ENCODE data around the gene GTF2A1L. TPM values are rescaled to one million over a fixed set of nuclear protein-coding genes. Genes with fewer than 3 reads are reported as not detected.
A peak's percentile ranks its signal among the peaks of the same experiment; 100 is the strongest.
"Not testable (repeated sequence)": the region's sequence is repeated elsewhere in the genome, so short reads cannot be mapped to it uniquely, and the experiment has no call there.

GTF2A1L gene
- total RNA-seq, 1 donor from 2014 or later = not detected

DNA sequence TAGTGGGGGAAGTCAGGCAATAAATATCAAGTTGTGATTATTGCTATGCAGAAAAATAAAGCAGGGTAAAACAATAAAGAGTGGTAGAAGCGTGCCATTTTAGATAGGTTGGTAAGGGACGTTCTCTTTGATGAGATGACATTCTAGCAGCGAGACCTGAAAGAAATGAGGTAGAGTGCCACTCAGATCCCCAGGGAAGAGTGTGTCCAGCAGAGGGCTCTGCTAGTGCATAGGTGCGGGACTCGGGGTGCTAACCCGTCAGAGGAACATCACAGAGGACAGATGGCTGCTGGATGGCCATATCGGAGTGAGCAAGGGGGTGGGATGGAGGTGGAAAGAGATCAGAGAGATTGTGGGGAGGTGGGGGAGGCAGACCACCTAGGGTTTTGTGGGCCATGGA is 16.3 kb upstream of the GTF2A1L start:
- ATAC-seq (ENCODE audit: poor library complexity) (peak; percentile 67), DNase-seq (no peak)
- intact Hi-C loops (cut with DNase I) = no loop called here

DNA sequence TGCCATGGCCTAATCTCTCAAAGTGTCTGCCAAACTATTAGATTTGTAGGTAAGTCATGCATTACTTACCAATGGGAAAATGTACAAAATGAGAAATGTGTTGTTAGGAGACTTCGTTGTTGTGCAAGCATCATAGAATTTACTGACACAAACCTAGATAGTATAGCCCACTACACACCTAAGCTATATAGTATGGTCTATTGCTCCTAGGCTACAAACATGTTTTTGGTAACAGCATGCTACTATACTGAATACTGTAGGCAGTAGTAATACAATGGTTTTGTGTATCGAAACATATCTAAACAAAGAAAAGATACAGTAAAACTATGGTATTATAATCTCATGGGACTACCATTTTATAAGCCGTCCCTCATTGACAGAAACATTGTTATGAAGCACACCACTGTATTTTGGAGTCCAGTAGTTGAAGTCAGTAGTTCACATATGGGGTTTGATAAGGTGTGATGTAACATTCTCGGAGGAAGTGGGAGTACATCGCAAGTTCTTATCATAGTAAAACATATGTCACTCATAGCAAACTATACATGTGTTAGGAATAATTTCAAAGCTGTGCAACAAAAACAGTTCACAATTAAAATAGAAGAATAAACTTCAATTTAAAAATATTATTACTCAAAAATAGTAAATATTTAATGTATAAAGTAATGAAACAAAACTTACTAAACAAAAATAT is 12.0 kb upstream of the GTF2A1L start:
- ATAC-seq (ENCODE audit: poor library complexity) (no peak), DNase-seq (no peak)
- intact Hi-C loops (cut with DNase I) = no loop called here

DNA sequence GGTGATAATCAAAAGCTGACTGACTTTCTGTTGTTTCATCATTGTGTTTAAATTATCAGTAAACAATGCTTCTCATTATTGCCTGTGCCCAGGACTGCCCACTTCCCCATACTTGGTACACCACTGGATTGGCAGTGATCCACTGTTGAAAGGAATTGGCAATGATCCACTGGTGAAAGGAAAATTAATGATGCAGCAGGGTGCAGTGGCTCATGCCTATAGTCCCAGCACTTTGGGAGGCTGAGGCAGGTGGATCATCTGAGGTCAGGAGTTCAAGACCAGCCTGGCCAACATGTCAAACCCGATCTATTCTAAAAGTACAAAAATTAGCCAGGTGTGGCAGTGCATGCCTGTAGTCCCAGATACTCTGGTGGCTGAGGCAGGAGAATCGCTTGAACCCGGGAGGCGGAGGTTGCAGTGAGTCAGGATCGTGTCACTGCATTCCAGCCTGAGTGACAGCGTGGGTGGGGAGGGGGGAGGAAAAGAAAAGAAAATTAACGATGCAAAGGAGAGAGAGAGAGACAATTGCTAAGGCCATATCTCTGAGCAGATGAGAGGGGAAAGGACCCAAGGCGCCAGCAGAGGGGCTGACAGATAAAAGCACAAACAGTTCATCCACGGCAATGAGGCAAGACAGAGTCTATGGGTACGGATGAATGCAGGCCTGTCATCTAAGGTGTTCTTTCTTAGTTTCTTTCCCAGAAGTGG is 10.2 kb upstream of the GTF2A1L start:
- intact Hi-C loops (cut with DNase I) = no loop called here

DNA sequence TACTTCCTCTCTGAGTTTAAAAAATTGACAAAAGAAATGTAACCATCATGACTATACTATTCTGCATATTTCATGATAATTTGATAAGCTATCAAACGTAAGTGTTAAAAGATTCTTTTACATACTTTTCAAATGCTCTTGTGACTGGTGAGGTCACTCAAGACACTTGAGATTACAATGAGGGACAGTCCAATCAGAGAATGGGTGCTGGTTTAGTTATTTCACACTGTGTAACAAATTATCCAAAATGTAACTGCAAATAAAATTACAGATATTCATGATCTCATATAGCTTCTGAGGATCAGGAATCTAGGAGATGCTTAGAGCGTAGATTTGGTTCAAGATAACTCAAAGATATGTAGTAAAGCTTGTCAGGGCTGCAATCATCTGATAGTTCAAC is 4.4 kb upstream of the GTF2A1L start:
- ATAC-seq (ENCODE audit: poor library complexity) = no peak
- intact Hi-C loops (cut with DNase I) = no loop called here
- no peak for DNase-seq

More for the DNA sequence above, 10.2 kb upstream of the GTF2A1L start:
- ATAC-seq (ENCODE audit: poor library complexity) (no peak), DNase-seq (no peak)

DNA sequence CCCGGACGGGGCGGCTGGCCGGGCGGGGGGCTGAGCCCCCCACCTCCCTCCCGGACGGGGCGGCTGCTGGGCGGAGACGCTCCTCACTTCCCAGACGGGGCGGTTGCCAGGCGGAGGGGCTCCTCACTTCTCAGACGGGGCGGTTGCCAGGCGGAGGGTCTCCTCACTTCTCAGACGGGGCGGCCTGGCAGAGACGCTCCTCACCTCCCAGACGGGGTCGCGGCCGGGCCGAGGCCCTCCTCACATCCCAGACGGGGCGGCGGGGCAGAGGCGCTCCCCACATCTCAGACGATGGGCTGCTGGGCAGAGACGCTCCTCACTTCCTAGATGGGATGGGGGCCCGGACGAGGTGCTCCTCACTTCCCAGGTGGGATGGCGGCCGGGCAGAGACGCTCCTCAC is 3.1 kb upstream of the GTF2A1L start:
- ATAC-seq (ENCODE audit: poor library complexity); intact Hi-C loops (cut with DNase I); DNase-seq: not testable (repeated sequence)

DNA sequence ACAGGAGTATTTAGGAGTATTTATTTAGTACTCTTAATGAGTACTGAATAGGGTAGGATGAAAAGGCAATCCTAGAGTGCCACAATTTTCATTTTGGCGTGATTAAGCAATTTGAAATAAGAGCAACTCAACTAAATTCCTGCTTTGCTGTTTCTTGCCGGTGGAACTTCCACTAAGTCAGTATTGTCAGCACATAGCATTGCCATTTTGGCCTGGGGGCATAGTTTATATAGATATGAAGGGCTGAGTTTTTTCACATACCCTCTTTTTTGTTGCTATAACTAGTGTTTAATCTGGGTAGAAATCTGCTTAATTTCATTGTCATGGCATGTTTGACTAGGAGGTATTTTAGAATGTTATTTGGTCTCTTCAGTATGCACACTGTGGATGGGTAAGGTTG is 1.9 kb downstream of the GTF2A1L start:
- no peak for ATAC-seq (ENCODE audit: poor library complexity)
- no peak for DNase-seq
- intact Hi-C loops (cut with DNase I) = no loop called here

DNA sequence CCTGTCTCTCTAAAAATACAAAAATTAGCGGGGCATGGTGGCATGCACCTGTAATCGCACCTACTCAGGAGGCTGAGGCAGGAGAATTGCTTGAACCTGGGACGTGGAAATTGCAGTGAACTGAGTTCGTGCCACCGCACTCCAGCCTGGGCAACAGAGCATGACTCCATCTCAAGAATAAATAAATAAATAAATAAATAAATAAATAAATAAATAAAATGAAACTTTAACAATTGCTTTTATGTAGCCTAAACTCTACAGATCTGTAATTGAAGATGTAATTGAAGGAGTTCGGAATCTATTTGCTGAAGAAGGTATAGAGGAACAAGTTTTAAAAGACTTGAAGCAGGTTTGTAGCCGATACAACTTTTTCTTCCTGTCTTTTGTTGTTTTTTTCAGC is 2.9 kb downstream of the GTF2A1L start:
- ATAC-seq (ENCODE audit: poor library complexity) (no peak), DNase-seq (no peak)
- intact Hi-C loops (cut with DNase I) = no loop called here

DNA sequence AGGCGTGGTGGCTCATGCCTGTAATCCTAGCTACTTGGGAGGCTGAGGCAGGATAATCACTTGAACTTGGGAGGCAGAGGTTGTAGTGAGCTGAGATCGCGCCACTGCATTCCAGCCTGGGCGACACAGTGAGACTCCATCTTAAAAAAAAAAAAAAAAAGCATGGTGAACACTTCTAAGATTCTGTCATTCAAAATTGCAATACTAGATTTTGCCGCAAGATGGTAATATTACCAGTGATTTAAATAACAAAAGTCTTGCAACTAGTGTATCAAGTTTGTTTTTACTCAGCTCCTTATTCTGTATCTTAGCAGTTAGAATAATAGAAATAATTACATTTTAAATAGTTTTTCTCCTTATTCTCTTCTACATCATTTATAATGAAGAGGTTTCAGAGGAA is 5.0 kb downstream of the GTF2A1L start:
- DNase-seq; ATAC-seq (ENCODE audit: poor library complexity); intact Hi-C loops (cut with DNase I): not testable (repeated sequence)

DNA sequence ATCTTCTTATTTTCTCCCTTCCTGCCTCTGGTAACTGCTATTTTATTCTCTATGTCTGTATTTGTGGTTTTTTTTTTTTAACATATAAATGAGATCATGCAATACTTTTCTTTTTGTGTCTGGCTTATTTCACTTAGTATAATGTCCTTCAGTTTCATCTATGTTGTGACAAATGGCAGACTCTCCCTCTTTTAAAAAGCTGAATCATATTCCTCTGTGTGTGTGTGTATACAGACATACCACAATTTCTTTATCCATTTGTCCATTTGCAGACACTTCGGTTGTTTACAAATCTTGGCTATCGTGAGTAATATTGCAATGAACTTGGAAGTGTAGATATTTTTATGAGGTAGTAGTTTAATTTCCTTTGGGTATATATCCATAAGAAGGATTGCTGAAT is 7.0 kb downstream of the GTF2A1L start:
- no peak for DNase-seq
- intact Hi-C loops (cut with DNase I) = no loop called here

DNA sequence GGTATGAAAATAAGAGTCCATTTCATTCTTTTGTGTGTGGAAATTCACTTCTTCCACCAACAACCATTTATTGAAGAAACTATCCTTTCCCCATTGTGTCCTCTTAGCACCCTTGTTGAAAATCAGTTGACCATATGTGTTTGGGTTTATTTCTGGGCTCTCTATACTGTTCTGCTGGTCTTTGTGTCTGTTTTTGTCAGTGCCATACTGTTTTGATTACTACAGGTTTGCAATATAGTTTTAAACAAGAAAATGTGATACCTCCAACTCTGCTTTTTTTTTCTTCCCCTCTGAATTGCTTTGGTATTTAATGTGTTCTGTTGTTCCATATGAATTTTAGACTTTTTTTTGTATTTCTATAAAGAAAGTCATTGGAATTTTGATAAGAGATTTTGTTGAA is 8.4 kb downstream of the GTF2A1L start:
- DNase-seq (no peak), ATAC-seq (ENCODE audit: poor library complexity) (no peak)
- intact Hi-C loops (cut with DNase I) = no loop called here

More for the DNA sequence above, 7.0 kb downstream of the GTF2A1L start:
- no peak for ATAC-seq (ENCODE audit: poor library complexity)

DNA sequence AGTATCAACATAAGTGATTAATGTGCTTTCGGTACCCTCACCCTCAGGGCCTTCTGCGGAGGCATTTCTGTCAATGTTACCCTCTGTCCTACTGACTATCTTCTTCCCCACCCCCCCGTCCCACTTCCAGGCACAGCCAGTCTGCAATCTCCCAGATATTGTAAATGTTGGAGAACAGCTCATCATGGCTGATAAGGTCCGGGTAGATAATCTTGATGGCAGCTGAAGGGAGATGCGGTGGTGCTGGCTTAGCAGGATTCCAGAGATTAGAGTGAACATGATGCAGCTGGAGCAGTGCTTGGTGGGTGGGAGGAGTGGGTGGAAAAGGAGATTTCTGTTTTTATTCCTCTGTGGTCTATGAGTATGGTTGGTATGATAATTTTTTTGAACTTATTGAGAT is 15.5 kb downstream of the GTF2A1L start:
- DNase-seq (no peak), ATAC-seq (ENCODE audit: poor library complexity) (no peak)
- intact Hi-C loops (cut with DNase I) = no loop called here

DNA sequence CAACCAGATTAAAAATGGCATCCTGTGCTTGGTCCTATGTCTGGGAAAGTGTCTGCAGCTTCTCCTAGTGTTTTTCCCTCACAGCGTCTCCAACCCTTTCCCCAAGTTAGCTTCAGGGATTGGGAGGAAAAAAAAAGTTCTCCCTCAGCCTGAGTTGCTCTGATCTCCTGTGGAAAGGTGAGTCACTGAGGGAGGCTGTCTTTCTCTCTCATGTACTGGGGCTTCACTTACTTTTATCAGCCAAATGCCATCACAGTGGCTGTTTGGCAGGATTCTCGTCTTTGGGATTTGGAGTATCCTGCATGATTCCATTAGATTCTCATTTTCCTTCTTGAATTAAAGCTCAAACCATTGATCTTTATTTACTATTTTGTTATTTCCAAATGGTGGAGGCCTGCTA is 18.1 kb downstream of the GTF2A1L start:
- no peak for DNase-seq
- intact Hi-C loops (cut with DNase I) = no loop called here
- ATAC-seq (ENCODE audit: poor library complexity) = no peak

DNA sequence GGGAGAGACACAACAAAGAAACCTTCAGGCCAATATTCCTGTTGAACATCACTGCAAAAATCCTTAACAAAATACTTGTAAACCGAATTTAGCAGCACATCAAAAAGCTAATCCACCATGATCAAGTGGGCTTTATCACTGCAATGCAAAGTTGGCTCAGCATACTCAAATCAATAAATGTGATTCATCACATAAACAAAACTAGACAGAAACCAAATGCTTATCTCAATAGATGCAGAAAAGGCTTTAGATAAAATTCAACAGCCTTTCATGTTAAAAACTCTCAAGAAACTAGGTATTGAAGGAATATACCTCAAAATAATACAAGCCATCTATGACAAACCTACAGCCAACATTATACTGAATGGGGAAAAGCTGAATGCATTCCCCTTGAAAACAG is 20.6 kb downstream of the GTF2A1L start:
- DNase-seq (no peak), ATAC-seq (ENCODE audit: poor library complexity) (no peak)
- intact Hi-C loops (cut with DNase I) = no loop called here

DNA sequence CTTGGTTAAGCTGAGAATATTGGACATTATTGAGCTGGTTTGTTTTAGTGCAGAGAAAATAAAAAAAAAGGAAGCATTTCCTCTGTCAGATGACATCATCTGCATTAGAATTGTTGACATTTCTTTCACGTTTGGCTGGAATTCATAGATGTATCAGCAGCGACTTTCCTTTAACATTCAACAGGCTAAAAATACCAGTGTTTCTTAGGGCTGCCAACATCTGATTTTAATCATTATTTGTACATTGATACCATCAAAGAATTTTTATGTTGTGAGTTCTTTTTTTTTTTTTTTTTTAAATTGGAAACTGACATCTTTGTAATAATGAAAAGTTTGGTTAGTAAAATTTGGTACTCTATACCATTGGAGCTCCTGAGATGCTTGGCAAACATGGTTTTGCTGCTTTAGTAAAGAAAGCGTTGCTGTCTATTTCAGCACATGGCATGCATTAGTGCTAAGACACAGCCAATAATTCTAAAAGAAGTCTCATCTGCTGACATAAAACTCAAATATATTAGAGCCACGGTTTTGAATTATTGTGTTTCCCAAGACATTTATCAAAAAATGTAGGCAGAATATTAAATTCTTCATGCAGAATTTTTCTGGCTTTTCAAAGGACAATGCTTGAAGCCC is 33.6 kb downstream of the GTF2A1L start:
- DNase-seq = no peak
- ATAC-seq (ENCODE audit: poor library complexity) = no peak
- intact Hi-C loops (cut with DNase I) = no loop called here

DNA sequence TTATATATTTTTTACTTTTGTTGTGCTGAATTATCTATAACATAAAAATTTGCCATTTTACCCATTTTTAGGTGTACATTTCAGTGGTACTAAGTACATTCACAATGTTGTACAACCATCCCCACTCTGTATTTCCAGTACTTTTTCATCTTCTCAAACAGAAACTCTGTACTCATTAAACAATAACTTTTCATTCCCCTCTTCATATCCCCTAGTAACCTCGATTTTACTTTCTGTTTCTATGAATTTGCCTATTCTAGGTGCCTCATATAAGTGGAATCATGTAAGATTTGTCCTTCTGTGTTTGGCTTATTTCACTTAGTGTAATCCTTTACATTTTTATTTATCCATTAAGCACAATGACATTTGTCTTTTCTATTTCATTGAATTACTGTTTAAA is 51.3 kb downstream of the GTF2A1L start:
- intact Hi-C loops (cut with DNase I) = no loop called here
- DNase-seq (no peak), ATAC-seq (ENCODE audit: poor library complexity) (no peak)

DNA sequence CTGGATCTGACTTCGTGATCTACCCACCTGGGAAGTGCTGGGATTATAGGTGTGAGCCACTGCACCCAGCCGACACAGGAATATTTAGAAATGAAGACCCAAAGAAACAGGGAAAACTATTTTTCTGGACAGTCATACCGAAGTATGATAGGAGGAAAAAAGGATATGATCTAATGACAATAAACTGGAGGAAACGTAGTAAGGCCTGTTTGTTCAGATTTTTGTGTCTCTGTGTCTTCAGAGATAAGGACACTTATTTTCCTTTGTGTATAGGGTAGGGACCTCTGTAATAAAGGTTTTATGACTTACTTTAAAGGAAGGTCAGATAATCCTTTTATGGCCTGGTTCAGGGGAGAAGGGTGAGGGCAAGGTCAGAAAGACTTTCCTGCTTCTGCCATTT is 55.9 kb downstream of the GTF2A1L start:
- DNase-seq = no peak
- no peak for ATAC-seq (ENCODE audit: poor library complexity)
- intact Hi-C loops (cut with DNase I) = no loop called here

DNA sequence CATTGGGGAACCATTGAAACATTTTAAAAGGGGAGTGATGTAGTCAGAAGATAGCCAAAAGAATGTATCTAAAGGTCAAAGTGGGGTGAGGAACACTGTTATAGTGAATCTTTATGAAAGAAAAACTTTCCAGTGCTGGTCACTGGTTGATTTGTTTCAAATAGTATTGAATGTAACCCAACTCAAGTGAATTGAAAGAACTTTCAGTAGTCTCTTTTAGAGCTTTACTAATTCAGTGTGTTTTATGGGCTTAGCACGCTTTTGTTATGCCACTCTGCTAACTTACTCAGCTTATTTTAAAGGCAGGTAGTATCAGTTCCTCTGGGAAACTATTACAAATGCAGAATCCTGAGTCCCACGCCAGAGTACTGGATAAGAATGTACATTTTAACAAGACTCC is 57.3 kb downstream of the GTF2A1L start:
- ATAC-seq (ENCODE audit: poor library complexity) (no peak), DNase-seq (no peak)
- intact Hi-C loops (cut with DNase I) = no loop called here

DNA sequence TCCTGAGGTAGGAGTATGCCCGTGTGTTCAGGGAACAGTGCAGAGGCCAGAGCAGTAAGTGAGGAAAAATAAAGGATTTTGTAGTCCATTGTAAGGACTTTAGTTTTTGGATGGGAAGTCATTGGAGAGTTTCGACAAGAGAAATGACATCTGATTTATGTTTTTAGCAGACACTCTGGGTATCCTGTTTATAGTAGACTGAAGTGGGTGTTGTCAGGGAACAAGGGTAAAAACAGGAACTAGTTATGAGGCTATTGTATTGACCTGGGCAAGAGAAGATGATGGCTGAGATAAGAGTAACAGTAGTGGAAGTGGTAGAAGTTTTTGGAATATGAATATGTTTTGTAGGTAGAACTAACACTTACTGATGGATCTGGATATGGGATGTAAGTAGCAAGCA is 59.8 kb downstream of the GTF2A1L start:
- intact Hi-C loops (cut with DNase I) = no loop called here
- no peak for ATAC-seq (ENCODE audit: poor library complexity)
- no peak for DNase-seq

DNA sequence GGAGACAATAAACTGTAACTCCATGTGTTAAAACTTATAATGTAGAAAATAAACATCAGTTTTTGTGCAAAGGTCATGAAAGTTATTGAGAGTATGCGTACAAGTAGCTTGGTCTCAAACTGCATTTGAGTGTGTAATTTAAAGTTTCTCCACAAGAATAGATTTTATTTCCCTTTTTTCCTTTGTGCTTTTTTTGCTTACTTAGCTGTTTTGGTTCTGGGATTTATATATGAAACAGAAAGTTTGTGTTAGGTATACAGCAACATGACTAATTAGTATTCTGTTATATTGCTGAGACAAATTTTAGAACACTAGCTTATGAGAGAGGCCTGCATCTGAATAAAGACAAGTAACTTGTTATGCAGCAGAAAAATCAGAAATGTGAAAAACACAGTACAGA is 67.5 kb downstream of the GTF2A1L start:
- intact Hi-C loops (cut with DNase I) = no loop called here
- DNase-seq (no peak), ATAC-seq (ENCODE audit: poor library complexity) (no peak)

All from Right ventricle myocardium superior (tissue), 1 donor.